ENCODE measurements around the gene BPIFB2.

- no peak for TF ChIP-seq POLR2AphosphoS5 (IDR thresholded peaks at IDR 0.05; ENCODE audit: low read depth, low read length)
- no peak for TF ChIP-seq CTCF (IDR thresholded peaks at IDR 0.05 in 2 of 3, conservative IDR thresholded peaks at IDR 0.05 in 1 of 3; ENCODE audit: borderline replicate concordance in 1 of 3, insufficient read depth in 1 of 3, low read depth in 2 of 3, low read length in 2 of 3)
- TF ChIP-seq EZH2 (IDR thresholded peaks at IDR 0.05): no peak
- no peak for TF ChIP-seq ELF1 (IDR thresholded peaks at IDR 0.05; ENCODE audit: borderline replicate concordance, low read depth)
- no peak for TF ChIP-seq EGR1 (IDR thresholded peaks at IDR 0.05; ENCODE audit: low read depth)
- TF ChIP-seq POLR2A (IDR thresholded peaks at IDR 0.05; ENCODE audit: borderline replicate concordance, extremely low read depth, insufficient read depth, insufficient read length): no peak
- no peak for TF ChIP-seq REST (IDR thresholded peaks at IDR 0.05; ENCODE audit: low read depth)
These were observed 35.1 kb upstream of the BPIFB2 start for GRCh38 chr20:32972181-32973076.

All from HCT116 (cell line).